ENCODE results near the gene DNAH8. TPM values are rescaled to one million over a fixed set of nuclear protein-coding genes. Genes with fewer than 3 reads are reported as not detected.

The DNAH8 gene
- total and polyA plus RNA-seq, 4 experiments from 2014 or later: 0.04 to 0.17 (median 0.09) TPM; not detected in 1

DNA sequence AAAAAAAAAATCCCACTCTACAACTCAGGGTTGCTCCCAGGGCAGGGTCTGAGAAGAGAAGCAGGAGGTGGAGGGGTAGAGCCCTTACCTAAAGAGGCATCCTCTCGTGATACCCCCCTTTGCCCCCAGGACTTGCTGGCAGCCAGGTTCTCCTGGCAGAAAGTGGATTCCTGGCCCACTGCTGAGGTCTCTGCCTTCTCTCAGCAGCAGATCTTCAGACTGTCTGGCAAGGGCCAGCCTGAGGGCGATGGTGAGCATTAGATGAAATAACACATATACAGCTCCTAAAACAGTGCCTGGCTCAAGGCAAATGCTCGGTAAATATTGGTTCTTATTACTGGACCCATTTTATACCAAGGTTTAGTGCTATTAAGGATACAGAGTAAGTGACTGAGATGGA, 328.7 kb downstream of the DNAH8 start:
- Mint-ChIP-seq H3K9me3 (peaks cover 0 to 2% (median 0%) of the 10 kb centered on the region in 8 donors), H3K27me3 (peaks cover 16 to 30% of the 10 kb centered on the region in 2 donors), H3K4me3 (no peak overlapping the region), H3K27ac (no peak overlapping the region), H3K36me3 (no peaks in the 10 kb centered on the region), H3K4me1 (peaks cover 0 to 6% (median 3%) of the 10 kb centered on the region in 4 donors)
- Histone ChIP-seq H3K9me3 (ENCODE audit: control insufficient read depth in 1 of 2, low read length in 2 of 2) (no peaks in the 10 kb centered on the region), H3K27me3 (ENCODE audit: insufficient read depth, low read length) (peaks cover 13% of the 10 kb centered on the region), H3K4me1 (ENCODE audit: insufficient read depth, low read length) (no peaks in the 10 kb centered on the region), H3K27ac (ENCODE audit: low read depth, low read length) (no peak overlapping the region), H3K4me3 (ENCODE audit: low read length in 2 of 2) (no peak overlapping the region), H3K36me3 (ENCODE audit: insufficient read depth, low read length) (no peaks in the 10 kb centered on the region)
- CTCF ChIA-PET (ENCODE audit: partially characterized antibody): no interaction called here
- DNase-seq: no peak
- POLR2A ChIA-PET (ENCODE audit: partially characterized antibody): no interaction called here
- intact Hi-C loops (cut with micrococcal nuclease): no loop called here

DNA sequence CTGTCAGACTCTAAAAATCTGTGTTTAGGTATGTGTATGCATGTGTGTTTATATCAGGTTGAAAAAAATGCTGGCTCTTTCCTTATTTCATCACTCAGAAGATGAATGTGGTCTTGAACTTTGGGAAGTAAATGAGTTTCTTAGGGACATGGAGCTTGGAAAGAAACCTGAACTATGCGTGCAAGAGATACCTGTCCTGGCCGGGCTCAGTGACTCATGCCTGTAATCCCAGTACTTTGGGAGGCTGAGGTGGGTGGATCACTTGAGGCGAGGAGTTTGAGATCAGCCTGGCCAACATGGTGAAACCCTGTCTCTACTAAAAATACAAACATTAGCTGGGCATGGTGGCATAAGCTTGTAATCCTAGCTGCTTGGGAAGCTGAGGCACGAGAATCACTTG, 329.1 kb downstream of the DNAH8 start:
- Histone ChIP-seq H3K36me3 (ENCODE audit: insufficient read depth, low read length) (no peaks in the 10 kb centered on the region), H3K27me3 (ENCODE audit: insufficient read depth, low read length) (peaks cover 13% of the 10 kb centered on the region), H3K4me1 (ENCODE audit: insufficient read depth, low read length) (no peaks in the 10 kb centered on the region), H3K4me3 (ENCODE audit: low read length in 2 of 2) (no peak overlapping the region), H3K27ac (ENCODE audit: low read depth, low read length) (no peak overlapping the region), H3K9me3 (ENCODE audit: control insufficient read depth in 1 of 2, low read length in 2 of 2) (no peaks in the 10 kb centered on the region)
- Mint-ChIP-seq H3K36me3 (no peaks in the 10 kb centered on the region), H3K4me1 (peaks cover 0 to 7% (median 4%) of the 10 kb centered on the region in 4 donors), H3K4me3 (no peak overlapping the region), H3K27ac (no peak overlapping the region), H3K27me3 (peaks cover 14 to 28% of the 10 kb centered on the region in 2 donors), H3K9me3 (no peaks in the 10 kb centered on the region)
- intact Hi-C loops (cut with micrococcal nuclease): no loop called here
- ChIA-PET CTCF (ENCODE audit: partially characterized antibody) (no interaction called here), POLR2A (ENCODE audit: partially characterized antibody) (no interaction called here)
- DNase-seq: no peak

DNA sequence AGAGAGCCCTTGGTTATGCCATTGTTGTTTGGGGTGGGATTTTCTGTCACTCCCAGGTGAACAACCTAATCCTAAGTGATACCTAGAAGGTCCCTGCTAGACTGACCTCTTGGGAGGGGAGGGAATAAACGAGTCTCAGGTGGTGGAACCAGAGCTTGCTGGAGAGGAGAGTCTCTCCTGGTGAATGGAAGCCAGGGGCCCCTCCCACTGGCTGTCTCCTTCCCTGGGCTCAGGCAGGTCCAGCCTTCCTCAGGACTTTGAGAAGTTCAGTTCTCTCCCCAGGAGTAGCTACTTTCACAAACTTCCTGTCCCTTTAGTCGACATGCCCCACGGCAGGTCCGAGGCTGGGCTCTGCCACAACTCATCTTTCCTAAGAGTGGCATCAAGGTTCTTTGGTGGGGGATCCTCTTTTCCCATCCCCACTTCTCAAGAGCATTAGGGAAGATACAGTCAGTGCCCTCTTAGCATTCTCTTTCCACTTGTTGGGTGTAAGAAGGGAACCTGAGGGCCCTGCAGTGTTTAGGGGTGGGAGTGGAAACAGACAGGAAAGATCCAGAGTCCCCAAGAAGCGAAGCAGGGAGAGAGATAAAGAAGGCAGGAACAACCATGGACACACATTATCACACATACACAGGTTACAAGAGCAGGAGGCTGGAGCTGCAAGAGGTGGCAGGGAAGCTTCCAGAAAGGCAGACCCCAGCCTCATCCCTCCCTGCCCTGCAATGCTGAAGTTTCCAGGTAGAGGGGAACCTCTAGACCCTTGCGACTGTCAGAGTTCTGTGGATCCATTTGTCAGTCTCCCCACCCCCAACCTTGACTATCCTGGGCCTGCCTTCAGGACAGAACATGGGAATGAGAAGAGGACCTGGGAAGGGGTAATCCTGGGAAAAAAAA, 332.6 kb downstream of the DNAH8 start:
- Mint-ChIP-seq H3K9me3 (no peaks in the 10 kb centered on the region), H3K4me3 (peak overlapping the region in 6 of 8 donors; percentile 23 to 63 (median 52)), H3K27me3 (peaks cover 19 to 42% of the 10 kb centered on the region in 2 donors), H3K36me3 (no peaks in the 10 kb centered on the region), H3K27ac (peak overlapping the region in 1 of 7 donors; percentile 26), H3K4me1 (peaks cover 11 to 27% (median 19%) of the 10 kb centered on the region in 4 donors)
- Histone ChIP-seq H3K36me3 (ENCODE audit: insufficient read depth, low read length) (no peaks in the 10 kb centered on the region), H3K4me3 (ENCODE audit: low read length in 2 of 2) (no peak overlapping the region), H3K4me1 (ENCODE audit: insufficient read depth, low read length) (peaks cover 13% of the 10 kb centered on the region), H3K9me3 (ENCODE audit: control insufficient read depth in 1 of 2, low read length in 2 of 2) (no peaks in the 10 kb centered on the region), H3K27me3 (ENCODE audit: insufficient read depth, low read length) (peaks cover 18% of the 10 kb centered on the region), H3K27ac (ENCODE audit: low read depth, low read length) (no peak overlapping the region)
- POLR2A ChIA-PET (ENCODE audit: partially characterized antibody): no interaction called here
- DNase-seq: no peak
- CTCF ChIA-PET (ENCODE audit: partially characterized antibody): no interaction called here
- intact Hi-C loops (cut with micrococcal nuclease): no loop called here

DNA sequence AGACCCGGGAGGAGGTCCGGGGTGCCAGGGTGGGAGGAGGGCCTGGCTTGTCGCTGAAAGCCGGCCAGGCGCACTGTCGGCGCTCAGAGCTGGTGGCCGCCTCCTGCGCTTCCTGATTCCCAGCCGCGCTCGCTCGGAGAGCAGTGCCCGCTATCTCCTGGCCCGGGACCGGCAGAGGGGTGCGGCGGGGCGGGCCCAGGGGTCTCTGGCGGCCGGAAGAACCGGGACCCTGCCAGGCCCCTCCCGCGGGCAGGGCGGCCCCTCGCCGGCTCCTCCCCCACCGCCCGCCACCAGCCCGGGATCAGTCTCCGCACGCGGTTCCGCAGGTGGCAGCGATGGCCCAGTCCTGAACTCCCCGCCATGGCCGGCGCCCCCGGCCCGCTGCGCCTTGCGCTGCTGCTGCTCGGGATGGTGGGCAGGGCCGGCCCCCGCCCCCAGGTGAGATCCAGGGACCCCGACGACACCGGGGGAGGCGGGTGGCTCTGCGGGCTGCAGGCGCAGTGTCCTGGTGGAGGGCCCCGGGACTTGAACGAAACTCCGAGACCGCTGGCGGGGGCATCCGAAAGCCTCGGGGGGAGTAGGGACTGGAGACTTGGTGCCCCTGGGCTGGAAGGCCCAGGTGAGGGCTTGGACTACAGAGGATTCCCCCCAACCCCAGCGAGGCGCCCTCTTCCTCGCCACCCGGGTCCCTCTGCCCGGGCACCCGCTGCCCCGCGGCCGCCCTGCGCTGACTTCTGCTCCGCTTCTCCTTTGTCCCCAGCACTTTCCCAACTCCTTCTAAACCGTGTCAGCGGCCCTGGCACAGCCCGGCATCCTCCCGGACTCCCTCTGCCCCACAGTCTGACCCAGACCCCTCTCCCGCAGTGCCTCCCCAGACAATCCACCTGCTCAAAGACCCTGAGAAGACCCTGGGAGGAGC, 333.6 kb downstream of the DNAH8 start, which contains the start of gene GLP1R:
Gene GLP1R (plus strand): TSS at position 301 of the 919 bp plus-strand sequence. CDS start 60 bp downstream, at position 361.
- Histone ChIP-seq H3K4me3 (ENCODE audit: low read length in 2 of 2) (no peak within 1 kb of the TSS), H3K9me3 (ENCODE audit: control insufficient read depth in 1 of 2, low read length in 2 of 2) (no peaks in the 10 kb centered on the region), H3K27ac (ENCODE audit: low read depth, low read length) (no peak within 1 kb of the TSS), H3K4me1 (ENCODE audit: insufficient read depth, low read length) (peaks cover 13% of the 10 kb centered on the region), H3K36me3 (ENCODE audit: insufficient read depth, low read length) (no peaks in the 10 kb centered on the region), H3K27me3 (ENCODE audit: insufficient read depth, low read length) (peaks cover 18% of the 10 kb centered on the region)
- POLR2A ChIA-PET (ENCODE audit: partially characterized antibody): no interaction called here
- H3K27ac Mint-ChIP-seq: peak within 1 kb of the TSS in 1 of 7 donors; percentile 26
- peak within 1 kb of the TSS in 7 of 8 donors; percentile 23 to 63 (median 51) for H3K4me3 Mint-ChIP-seq
- CTCF ChIA-PET (ENCODE audit: partially characterized antibody): no interaction called here
- DNase-seq: no peak
- no peaks in the 10 kb centered on the region for H3K36me3 Mint-ChIP-seq
- peaks cover 19 to 46% of the 10 kb centered on the region in 2 donors for H3K27me3 Mint-ChIP-seq
- peaks cover 11 to 31% (median 20%) of the 10 kb centered on the region in 4 donors for H3K4me1 Mint-ChIP-seq
- no peaks in the 10 kb centered on the region for H3K9me3 Mint-ChIP-seq
- intact Hi-C loops (cut with micrococcal nuclease): no loop called here

DNA sequence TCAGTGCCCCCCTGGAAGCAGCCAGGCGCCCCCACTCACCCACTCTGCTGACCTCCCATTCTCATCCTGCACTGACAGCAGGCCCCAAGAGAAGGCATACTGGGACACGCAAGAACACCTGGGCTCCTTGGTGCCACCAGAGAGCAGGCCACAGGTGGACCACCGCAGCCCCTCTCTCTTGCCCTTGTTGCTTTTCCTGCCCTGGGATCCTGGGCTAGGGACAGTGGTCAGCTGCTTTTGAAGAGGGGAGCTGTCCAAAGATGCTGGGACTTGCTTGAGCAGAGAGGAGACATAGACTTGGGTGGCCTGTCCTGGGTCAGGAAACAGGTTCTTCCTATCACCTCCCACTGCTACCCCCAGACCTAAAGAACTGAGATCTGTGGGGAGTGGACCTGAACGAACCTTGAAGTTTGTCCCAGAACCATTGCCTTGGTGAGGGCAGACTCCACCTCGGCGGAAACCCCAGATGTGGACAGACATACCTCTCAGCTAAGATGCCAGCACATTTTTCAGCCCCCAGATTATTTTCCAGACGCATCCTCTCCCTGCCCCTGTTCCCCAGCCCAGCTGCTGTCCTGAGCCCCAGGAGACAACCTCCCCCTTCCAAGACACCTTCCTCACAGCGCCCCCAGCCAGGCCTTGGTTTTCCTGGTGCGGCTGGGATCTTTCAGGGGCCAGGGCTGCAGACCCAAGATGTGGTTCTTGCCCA, 334.6 kb downstream of the DNAH8 start:
- Histone ChIP-seq H3K9me3 (ENCODE audit: control insufficient read depth in 1 of 2, low read length in 2 of 2) (no peaks in the 10 kb centered on the region), H3K36me3 (ENCODE audit: insufficient read depth, low read length) (no peaks in the 10 kb centered on the region), H3K4me3 (ENCODE audit: low read length in 2 of 2) (no peak overlapping the region), H3K27ac (ENCODE audit: low read depth, low read length) (no peak overlapping the region), H3K4me1 (ENCODE audit: insufficient read depth, low read length) (peaks cover 13% of the 10 kb centered on the region), H3K27me3 (ENCODE audit: insufficient read depth, low read length) (peaks cover 18% of the 10 kb centered on the region)
- intact Hi-C loops (cut with micrococcal nuclease): no loop called here
- Mint-ChIP-seq H3K27me3 (peaks cover 17 to 47% of the 10 kb centered on the region in 2 donors), H3K36me3 (no peaks in the 10 kb centered on the region), H3K4me1 (peaks cover 11 to 31% (median 20%) of the 10 kb centered on the region in 4 donors), H3K27ac (peak overlapping the region in 1 of 7 donors; percentile 47), H3K4me3 (peak overlapping the region in 3 of 8 donors; percentile 36 to 62 (median 57)), H3K9me3 (no peaks in the 10 kb centered on the region)
- CTCF ChIA-PET (ENCODE audit: partially characterized antibody): interaction anchor here (1.0 kb wide), 1 partner anchor 253 kb away, joined by 3 read pairs; no protein-coding TSS in a partner anchor
- POLR2A ChIA-PET (ENCODE audit: partially characterized antibody): interaction anchor here (1.5 kb wide), 1 partner anchor 65 kb away, joined by 4 read pairs; no protein-coding TSS in a partner anchor
- no peak for DNase-seq

DNA sequence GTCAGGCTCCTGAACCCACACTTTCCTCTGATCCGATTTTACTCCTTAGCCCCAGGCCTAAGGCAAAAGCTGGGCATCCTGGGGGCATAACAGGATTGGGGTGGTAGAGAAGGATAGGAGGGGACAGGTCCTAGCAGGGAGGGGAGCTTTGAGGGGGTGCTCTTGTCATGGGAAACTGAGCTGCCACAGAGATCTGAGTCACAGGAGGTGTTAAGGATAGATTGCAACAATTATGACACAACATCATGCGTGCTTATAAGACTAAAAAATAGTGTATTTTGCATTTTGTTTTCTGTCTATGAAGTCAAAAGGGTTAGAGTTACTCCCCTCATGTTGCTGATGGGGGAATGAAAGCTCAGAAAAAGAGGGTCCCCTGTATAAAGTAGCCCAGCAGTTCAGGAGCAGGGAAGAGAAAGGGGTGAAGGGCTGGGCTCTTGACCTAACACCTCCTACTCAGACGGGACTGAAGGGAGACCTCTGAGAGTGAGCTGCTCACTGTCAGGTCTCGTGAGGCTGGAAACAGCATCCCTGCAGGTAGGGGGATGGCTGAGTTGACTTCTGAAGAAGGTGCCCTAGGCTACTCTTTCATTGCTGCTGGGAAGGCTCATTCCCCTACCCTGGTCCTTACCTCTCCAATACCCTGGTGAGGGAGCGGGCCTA, 335.5 kb downstream of the DNAH8 start:
- ChIA-PET CTCF (ENCODE audit: partially characterized antibody) (interaction anchor here (1.0 kb wide), 1 partner anchor 252 kb away, joined by 3 read pairs; no protein-coding TSS in a partner anchor), POLR2A (ENCODE audit: partially characterized antibody) (interaction anchor here (1.5 kb wide), 1 partner anchor 64 kb away, joined by 4 read pairs; no protein-coding TSS in a partner anchor)
- Histone ChIP-seq H3K27ac (ENCODE audit: low read depth, low read length) (no peak overlapping the region), H3K4me3 (ENCODE audit: low read length in 2 of 2) (no peak overlapping the region), H3K4me1 (ENCODE audit: insufficient read depth, low read length) (peaks cover 13% of the 10 kb centered on the region), H3K36me3 (ENCODE audit: insufficient read depth, low read length) (no peaks in the 10 kb centered on the region), H3K9me3 (ENCODE audit: control insufficient read depth in 1 of 2, low read length in 2 of 2) (no peaks in the 10 kb centered on the region), H3K27me3 (ENCODE audit: insufficient read depth, low read length) (peaks cover 18% of the 10 kb centered on the region)
- Mint-ChIP-seq H3K4me1 (peaks cover 11 to 31% (median 20%) of the 10 kb centered on the region in 4 donors), H3K4me3 (peak overlapping the region in 1 of 8 donors; percentile 43), H3K9me3 (no peaks in the 10 kb centered on the region), H3K27ac (no peak overlapping the region), H3K36me3 (no peaks in the 10 kb centered on the region), H3K27me3 (peaks cover 17 to 47% of the 10 kb centered on the region in 2 donors)
- intact Hi-C loops (cut with micrococcal nuclease): no loop called here
- no peak for DNase-seq

All from CD4-positive, alpha-beta memory T cell (primary cell).